GM20431 (cell line): ENCODE results near the gene MIDN.

Source experiments
- in situ Hi-C: fragments of 300-500 bp; cut with MseI, MboI; formaldehyde crosslinking; loops from one replicate; pipeline ENCODE4 v1.15.0; 2020; ENCODE audit warnings: low sequenced_read_pairs; ENCODE audit not compliant: unreplicated experiment

The MIDN gene

DNA sequence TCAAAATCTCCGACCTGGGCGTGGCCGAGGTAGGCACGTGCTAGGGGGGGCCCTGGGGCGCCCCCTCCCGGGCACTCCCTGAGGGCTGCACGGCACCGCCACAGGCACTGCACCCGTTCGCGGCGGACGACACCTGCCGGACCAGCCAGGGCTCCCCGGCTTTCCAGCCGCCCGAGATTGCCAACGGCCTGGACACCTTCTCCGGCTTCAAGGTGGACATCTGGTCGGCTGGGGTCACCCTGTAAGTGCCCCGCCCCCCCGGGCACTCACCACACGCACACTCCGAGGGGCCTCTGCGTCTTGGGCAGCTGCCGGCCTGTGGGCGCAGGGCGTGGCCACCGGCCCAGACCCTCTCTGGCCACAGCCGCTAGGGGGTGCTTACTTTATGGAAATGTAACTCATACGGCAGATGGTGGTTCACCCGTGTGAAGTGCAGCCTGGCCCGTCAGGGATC, 27.9 kb upstream of the MIDN start:
- in situ Hi-C loops: no loop called here

DNA sequence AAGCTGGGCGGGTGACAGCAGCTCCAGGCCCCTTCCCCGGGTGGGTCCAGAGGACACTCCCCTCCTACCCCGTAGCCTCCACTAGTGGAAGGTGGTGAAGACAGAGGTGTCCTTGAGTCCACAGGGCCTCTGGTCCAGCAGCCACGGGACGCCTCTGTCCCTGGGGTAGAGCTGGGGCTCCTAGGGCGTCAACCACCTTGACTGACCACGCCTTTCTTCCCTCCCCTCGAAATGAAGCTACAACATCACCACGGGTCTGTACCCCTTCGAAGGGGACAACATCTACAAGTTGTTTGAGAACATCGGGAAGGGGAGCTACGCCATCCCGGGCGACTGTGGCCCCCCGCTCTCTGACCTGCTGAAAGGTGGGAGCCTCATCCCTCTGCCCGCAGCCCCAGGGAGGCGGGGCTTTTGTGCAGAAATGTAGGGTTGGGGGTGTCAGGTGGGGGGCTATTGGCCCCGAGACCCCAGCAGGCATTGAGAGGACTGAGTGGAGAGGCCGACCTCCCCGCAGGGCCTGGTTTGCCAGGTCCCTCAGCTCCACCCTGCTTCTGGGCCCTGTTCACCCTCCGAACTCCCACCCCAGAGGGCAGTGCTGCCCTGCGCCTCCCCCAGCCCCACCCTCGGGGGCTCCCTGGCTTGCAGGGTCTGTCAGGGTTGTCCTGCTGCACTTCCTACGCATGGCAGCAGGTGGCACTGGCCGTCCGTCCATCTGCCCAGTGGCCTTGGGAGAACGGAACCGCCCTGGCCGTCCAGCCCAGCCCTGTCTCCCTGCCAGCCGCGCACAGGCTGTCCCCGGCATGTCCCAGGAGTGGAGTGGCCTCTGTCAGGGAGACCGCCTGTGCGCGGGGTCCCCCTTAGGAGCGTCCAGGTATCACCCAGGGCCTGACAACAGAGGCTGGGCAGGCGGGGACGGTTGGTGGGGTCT, 27.1 kb upstream of the MIDN start:
- in situ Hi-C loops: no loop called here

DNA sequence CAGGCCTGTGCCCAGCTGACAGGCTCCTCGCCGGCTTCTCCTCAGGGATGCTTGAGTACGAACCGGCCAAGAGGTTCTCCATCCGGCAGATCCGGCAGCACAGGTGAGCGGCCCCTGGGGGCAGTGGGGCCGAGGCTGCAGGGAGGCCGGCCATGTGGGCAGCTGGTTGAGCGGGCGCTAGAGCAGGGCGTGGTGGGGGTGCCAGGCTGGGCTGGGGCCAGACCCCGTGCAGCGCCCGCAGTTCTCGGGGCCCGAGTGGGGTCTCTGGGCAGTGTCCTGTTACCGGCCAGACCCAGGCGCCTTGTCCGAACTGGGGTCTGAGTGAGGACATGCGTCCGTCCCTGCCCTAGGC, 26.5 kb upstream of the MIDN start:
- in situ Hi-C loops: no loop called here

DNA sequence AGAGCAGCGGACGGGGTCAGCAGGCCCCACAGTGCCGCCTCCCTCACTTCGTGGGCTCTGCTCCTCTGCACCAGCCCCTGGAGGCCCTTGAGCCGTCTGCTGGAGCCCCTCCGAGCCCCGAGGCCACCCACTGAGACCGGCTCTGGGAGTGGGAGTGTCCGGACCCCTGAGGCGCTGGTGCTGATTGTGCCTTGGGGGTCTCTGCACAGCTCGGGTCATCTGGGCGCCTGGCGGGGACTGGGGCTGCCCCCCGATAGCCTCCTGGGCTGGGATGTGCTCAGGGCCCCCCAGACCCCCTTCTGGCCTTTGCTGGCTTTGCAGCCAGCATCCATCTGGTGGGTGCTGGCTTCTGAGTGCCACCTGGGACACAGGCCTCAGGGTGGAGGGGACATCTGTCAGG, 26.0 kb upstream of the MIDN start:
- in situ Hi-C loops: no loop called here

DNA sequence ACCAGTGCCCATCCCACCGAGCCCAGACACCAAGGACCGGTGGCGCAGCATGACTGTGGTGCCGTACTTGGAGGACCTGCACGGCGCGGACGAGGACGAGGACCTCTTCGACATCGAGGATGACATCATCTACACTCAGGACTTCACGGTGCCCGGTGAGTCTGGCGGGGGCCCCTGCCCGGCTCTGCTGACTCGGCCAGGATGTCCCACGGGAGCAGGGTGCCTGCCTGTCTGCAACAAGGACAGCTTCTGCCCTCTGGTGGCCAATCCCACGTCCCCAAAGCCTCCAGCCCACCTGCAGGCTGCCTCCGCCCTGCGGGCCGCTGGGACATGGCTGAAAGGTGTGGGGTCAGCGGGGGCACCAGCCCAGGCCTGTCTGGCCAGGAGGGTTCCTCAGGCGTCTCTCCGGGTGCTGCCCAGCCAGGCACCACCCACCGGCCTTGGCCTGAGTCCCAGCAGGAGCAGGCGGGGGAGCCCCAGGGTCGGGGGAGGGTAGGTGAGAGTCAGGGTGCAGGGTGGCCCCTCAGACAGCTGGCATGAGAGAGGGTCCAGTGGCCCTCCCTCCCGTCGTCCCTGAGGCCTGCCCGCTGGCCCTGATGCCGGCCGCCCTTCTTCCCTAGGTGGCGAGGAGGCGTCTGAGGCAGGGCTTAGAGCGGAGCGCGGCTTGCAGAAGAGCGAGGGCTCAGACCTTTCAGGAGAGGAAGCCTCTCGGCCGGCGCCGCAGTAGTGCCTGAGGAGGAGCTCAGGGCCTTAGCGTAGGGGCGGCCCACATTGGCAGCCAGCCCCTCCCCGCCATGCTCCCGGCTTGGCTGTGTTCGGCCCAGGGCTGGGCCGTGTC, 25.1 kb upstream of the MIDN start:
- in situ Hi-C loops: no loop called here

DNA sequence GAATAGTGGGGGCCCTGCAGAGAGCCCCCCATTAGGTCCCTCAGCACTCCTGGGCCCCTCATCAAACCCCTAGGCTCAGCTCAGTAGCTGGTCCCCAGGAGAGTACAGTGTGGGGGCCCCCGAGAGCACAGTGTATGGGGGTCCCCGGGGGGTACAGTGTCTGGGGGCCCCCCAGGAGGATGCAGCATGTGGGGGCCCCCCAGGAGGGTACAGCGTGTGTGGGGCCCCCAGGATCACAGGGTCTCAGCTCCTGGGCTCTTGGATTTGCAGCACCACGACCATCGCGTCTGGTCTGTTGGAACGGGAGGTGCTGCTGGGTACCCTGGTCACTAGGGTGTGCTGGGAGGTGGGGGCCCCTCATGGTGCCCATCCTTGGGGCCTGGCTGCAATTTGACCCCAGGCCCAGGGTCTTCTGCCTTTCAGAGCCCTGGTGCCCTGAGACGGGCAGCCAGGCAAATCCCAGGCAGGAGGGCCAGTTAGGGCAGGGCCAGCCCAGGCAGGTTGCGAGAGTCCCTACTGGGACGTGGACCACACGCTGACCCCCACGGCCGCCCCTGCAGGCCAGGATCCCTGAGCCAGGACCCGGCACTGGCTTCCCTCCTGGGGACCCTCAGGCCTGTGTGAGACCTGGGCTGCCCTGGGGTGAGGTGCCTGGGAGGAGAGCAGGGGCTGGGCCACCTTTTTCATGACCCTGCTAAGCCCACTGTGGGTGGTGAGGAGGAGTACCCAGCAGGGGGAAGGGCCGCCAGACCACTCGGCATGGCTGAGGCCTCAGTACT, 24.1 kb upstream of the MIDN start:
- in situ Hi-C loops: no loop called here

DNA sequence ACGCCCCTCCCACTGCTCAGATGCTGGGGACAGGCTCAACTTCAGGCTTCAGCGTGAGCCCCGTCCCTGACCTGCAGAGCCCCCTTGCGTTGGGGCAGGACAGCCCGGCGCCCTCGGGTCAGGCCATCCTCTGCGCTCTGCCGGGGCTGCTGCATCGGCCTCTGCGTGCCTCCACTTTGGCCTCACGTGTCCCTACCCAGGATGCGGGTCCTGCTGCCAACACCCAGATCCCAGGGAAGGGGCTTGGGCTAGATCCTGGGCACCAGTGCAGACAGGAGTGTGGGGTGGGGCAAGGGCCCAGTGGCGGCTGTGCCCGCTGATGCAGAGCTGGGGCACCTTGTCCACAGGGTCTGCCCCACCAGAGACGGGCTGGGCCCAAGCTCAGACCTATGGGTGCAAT, 23.5 kb upstream of the MIDN start:
- in situ Hi-C loops: no loop called here

DNA sequence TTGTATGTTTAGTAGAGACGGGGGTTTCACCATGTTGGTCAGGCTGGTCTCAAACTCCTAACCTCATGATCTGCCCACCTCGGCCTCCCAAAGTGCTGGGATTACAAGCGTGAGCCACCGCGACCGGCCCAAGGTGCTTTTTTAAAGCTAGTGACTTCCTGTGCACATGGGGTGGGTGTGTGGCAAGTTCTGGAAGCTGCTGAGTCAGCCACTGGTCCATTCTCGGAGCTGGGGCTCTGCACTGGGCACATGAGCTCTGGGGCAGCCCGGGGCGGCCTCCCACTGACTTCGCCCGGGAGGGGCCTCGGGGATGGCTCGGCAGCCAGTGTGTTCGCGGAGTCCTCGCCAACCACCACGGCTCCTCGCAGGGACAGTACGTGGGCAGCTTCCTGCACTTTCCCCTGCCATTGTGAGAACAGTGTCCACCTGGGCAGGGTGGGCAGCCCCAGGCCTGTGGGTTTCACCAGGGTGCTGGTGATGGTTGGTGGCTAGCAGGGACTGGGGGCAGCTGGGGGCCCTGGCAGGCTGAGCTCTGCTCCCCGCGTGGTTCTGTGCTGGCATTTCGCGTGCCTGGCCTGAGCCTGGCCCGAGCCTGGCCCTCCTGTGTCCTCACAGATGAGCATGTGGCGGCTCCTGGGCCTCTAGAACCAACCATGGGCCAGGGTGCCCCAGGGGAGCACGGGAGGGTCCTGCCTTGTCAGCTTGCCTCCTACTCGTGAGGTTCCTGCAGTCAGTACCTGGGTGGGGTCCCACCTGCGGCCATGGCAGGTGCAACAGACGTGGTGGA, 22.8 kb upstream of the MIDN start:
- in situ Hi-C loops: no loop called here

DNA sequence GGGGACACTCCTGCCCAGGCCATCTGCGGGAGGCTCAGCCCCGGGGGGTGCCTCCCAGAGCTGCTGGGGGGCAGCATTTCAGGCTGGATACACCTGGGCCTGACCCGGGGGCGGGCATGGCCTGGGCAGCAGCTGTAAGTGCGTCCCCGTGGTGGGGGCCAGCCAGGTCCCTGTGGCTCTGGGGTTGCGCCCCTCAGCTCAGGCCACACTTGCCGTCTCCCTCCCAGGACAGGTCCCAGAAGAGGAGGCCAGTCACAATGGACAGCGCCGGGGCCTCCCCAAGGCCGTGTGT, 22.2 kb upstream of the MIDN start:
- in situ Hi-C loops: no loop called here

DNA sequence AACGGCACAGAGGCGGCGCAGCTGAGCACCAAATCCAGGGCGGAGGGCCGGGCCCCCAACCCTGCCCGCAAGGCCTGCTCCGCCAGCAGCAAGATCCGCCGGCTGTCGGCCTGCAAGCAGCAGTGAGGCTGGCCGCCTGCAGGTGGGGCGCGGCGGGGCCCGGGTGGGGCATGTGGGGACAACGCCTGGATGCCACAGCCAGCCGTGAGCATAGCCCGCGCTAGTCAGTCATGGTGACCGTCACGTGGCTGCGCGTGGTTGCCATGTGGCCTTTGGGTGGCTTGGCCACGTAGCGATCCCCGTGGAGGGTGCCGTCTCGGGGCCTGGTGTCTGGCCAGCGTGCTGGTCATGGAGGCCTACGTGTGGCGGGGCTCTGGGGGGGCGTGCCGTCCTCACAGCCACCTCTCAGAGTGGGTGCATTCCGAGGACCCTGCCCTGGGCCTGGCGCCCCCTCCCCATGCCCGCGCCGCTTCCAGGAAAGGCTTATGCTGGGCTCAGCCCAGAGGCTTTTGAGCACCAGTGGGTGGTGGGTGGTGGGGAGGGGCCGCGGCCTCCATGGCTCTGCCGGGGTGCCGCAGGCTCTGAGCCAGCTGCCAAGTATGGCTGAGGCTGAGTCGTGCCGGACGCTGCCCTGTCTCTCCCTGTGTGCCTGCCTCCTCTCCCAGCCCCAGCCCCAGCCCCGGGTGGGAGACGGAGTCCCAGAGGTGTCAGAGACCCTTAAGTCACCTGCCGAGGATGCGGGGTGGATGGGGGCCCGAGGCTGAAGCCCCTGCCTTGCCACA, 21.7 kb upstream of the MIDN start:
- in situ Hi-C loops: no loop called here

DNA sequence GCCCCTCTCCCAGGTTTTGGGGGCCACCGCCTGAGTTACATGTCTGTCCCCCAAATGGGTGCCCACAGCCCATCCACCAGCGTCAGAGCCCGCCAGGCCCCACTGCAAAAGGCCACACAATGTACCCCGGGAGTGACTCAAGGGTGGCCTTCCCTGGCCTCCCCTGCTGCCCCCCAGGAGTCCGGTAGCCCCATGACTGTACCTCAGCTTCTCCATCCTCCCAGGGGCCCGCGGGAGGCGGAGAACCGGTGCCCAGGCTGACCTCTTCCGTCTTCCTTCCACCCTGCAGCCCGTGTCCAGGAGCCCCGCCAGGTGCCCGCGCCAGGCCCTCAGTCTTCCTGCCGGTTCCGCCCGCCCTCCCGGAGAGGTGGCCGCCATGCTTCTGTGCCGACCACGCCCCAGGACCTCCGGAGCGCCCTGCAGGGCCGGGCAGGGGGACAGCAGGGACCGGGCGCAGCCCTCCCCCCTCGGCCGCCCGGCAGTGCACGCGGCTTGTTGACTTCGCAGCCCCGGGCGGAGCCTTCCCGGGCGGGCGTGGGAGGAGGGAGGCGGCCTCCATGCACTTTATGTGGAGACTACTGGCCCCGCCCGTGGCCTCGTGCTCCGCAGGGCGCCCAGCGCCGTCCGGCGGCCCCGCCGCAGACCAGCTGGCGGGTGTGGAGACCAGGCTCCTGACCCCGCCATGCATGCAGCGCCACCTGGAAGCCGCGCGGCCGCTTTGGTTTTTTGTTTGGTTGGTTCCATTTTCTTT, 20.9 kb upstream of the MIDN start:
- in situ Hi-C loops: no loop called here

DNA sequence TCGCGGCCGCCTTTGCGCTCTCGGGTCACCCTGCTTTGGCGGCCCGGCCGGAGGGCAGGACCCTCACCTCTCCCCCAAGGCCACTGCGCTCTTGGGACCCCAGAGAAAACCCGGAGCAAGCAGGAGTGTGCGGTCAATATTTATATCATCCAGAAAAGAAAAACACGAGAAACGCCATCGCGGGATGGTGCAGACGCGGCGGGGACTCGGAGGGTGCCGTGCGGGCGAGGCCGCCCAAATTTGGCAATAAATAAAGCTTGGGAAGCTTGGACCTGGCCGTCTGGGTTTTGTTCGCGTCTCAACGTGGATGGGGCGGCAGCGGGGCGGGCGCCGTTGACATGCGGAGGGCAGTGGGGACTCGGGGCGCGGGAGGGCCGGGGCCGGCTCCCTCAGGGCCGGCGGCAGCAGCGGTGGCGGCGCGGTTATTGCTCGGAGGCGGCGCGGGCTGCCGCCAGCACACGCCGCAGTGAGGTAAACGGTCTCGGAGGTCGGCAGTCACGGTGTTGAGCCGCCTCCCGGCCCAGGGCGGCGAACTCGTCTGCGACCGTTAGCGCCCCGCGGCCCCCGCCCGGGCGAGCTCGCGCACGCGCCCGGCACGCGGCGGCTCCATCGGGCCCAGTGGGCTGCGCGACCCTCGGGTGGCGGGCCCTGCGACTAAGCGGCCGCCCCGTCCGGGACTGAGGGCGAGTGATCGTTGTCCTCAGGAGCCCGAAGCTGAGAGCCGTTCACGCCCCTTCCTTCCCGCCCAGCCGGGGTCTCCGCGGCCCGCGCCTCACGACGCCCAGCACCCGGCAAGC, 20.0 kb upstream of the MIDN start:
- in situ Hi-C loops: no loop called here

DNA sequence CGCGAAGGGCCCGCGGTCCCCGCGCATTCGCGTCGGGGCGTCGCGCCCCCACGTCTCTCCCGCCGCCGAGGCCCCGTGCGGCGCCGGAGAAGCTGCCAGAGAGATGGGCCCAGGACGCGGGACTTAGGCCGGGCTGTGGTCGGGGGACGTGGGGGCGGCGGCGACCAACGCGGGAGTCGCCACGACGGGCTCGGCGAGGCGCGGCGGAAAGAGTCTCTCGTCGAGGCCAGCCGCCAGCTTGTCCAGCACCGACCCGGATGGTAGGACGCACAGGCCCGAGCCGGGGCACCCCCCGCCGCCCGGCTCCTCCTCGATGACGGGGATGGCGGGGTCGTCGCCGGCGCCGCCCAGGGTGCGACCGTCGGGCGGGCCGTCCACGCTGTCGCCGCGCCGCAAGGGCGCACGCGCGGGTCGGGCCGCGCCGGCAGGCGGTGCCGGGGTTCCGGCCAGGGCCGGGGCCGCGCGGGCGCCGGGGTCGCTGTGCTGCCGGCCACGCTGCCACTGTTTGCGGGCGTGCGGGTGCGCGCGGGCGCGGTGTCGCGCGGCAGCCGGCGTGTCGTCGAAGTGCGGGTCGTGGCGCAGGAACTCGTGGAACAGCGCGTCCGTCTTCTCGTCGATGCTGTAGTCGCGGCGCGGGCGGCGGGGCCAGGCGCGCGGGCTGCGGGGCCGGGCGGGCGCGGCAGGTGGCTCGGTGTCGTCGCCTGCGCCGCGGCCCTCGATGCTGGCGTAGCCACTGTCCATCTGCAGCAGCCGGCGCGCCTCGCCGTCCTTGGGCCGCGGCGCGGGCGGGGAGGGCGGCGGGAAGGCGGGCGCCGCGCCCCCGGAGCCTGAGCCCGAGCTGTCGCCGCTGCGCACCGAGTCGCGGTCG, 19.1 kb upstream of the MIDN start:
- in situ Hi-C loops: no loop called here

DNA sequence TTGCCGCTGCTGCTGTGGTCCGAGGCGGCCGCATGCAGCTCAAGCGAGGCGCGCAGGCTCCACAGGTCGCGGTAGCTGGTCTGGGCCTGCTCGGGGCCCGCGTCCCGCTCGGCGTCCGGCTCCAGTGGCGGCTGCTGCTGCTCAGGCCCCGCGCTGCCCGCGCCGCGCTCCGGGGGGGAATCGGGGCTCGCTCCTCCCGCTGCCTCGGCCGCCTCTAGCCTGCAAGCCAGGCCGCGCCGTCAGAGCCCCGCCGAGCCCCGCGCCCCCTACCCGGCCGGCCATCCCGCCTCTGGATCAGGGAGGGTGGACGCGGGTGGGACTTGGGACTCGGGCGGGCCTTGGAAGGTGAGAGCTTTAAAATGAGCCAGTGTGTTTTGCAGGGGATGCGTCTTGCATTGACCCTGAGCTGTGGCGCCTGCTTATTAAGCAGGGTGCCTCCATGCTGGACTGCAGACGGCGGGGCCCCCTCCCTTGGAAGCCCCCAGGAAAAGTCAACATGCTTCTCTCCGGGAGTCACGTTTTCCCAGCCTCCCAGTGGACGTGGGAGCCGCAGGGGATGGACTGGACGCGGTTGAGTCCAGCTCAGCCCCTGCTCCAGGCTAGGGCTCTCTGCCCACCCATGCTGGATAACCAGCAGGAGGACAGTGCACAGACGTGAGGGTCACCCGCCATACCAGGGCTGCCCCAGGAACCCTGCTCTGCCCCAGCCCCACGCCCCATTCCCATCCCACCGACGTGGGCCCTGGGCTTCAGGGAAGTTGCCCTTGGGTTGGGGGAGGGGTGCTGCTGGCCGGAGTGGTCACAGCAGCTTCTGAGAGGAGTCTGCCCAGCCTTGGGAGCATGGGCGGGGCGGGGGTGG, 18.2 kb upstream of the MIDN start:
- in situ Hi-C loops: no loop called here

DNA sequence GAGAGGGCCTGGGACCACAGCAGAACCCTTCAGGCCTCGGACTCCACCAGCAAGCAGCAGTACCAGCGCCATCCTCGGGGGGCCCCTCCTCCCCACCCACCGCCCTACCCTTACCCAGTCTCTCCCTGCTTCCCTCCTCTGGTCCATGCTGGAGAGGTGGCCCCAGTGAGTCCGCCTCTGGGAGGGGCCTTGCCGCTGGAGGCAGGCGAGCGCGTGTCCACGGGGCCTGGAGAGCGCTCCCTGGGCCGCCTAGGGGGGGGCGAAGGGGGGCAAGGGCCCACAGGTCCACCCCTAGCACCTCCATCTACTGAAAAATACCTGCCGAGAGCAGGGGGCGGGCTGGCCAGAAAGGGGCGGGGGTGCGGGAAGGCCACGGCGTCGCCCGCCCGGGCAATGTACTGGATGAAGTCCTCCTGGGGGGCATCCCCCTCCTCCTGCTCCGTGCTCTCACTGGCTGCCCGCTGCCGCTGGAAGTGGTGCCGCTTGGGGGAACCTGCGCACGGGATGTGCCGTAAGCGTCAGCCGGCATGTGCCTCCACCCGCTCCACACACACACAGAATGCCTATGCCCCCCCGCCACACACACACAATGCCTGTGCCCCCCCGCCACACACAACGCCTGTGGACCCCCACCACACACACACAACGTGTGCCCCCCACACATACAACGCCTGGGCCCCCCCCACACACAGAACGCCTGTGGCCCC, 17.4 kb upstream of the MIDN start:
- in situ Hi-C loops: no loop called here
